NCI-H1436 (cell line): ENCODE measurements around the gene OS9.

Experiments used
- DNase-seq: peaks from one replicate; lab custom pipeline; 2025; lab: John Stamatoyannopoulos, UW

Gene OS9

DNA sequence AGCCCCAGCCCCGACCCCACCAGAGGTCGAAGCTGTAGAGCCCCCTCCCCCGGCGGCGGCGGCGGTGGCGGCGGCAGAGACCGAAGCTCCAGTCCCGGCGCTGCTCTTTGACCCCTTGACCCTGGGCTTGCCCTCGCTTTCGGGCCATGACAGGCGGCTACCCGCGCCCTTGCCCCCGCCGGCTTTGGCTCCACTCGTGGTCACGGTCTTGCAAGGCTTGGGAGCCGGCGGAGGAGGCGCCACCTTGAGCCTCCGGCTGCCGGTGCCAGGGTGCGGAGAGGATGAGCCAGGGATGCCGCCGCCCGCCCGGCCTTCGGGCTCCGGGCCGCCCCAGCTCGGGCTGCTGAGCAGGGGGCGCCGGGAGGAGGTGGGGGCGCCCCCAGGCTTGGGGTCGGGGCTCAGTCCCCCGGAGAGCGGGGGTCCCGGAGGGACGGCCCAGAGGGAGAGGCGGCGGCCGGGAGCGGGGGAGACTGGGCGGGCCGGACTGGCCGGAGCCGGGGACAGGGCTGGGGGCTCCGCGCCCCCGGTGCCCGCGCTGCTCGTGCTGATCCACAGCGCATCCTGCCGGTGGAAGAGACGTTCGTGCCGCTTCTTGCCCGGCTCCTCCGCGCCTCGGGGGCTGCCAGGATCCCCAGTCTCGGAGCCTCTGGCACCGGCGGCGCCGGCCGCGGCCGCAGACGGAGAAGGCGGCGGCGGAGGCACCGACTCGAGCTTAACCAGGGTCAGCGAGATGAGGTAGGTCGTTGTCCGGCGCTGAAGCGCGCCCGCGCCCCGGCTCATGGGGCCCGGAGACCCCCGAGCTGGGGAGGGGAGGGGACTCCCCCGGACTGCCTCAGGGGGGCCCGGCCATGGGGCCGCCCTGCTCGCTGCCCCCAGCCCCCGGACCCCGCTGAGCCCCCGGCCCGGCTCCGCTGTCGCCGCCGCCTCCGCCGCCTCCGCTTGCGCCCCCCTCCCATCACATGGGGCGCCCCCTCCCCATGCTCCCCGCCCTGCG is 43.8 kb downstream of the OS9 start:
- no peak for DNase-seq

DNA sequence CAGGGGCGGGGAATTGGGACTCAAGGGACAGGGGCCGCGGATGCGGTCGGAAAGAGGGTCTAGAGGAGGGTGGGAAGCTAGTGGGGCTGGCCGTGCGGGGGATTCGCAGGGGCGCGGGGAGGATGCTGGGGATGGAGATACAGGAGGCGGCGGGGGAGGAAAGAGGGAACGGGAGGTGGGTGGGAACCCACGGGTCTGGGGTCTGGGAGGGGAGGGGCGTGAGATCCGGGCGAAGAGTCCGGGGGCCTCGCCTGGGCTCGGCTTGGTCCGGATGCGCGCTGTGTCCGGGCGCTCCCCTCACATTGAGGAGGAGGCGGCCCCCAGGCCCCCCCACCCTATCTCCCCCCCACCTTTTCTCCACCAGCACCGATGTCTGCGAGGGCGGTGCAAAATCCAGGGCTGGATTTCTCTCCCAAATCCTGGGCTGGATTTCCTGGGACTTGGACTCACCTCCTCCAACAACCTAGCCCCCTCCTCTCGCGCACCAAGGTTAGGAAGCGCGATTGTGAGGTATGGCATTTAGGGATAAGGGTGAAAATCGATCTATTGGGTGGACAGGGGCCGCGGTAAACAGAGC is 44.8 kb downstream of the OS9 start, which contains the start of gene AGAP2:
Gene AGAP2, minus strand, starts transcription at position 82 of the 577 bp plus-strand sequence. CDS start 496 bp downstream, outside the sequence.
- peak; percentile 26 for DNase-seq

GRCh38 chr12:57739387-57739786 is 45.5 kb downstream of the OS9 start:
- DNase-seq, result no peak

GRCh38 chr12:57739914-57740538 is 46.1 kb downstream of the OS9 start:
- no peak for DNase-seq

- peak; percentile 51 for DNase-seq
Measured at GRCh38 chr12:57740656-57741412, 46.9 kb downstream of the OS9 start.

GRCh38 chr12:57741413-57741789 is 47.5 kb downstream of the OS9 start:
- DNase-seq, result no peak

GRCh38 chr12:57741844-57742738 is 48.2 kb downstream of the OS9 start:
- DNase-seq, result no peak

- DNase-seq, result no peak
Measured at GRCh38 chr12:57743769-57744168, 49.8 kb downstream of the OS9 start.

DNA sequence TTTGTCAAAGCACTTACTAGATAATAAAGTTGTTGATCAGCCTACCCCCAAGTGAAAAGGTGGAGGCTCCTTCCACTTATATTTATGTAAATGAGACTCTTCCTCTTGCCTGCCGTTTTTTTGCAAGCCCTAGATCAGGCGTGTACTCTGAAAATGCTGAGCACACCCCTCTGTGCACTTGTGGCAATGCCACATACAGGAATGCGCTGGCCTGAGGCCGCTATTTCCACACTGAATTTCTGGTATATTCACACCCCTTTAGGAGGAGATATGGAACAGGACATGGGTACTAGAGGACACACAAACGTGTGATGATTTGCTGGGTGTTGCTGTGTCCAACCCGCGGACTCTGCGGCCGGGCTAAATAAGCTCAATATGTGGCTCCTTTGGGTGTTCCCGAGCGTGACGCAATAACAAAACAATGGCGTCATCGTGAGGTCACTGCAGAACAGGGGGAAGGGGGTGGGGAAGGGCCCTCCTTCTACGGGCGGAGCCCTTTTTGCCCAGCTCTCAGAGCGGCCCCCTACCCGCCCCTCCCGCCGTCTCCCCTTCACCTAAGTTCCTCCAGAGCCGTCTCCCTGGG is 50.4 kb downstream of the OS9 start:
- peak; percentile 89 for DNase-seq

DNA sequence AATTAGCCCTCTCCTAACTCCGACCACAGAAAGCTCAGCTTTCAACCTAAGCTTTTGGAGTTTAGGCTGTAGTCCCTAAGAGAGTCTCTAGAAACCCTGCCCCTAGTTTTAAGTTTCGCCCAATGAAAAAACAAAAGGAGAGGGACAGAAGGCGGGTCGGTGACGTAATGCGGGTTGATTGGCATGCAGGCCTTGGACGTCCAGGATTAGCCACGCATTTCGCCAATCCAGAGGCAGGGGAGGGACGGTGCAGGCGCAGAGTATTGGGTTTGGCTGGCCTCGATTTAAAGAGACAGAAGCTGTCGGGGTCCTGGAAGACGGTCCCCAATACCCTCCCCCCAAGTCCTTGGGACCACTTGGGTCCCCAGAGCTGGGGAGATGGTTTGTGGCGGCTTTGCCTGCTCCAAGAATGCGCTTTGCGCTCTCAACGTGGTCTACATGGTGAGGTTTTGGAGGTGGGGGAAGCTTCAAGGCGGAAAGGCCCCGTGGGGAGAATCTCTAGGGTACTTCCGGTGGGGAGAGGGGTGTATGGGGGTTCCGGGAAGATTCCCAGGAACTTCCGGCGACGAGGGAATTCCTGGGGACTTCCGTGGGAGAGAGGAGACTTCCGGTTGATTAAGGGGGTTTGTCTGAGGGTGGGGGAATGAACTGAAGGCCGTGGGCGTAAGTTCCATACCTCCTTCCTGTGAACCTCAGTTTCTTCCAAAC is 51.0 kb downstream of the OS9 start, which contains the start of gene TSPAN31:
Gene TSPAN31, plus strand, starts transcription at position 263 of the 708 bp plus-strand sequence. Its CDS starts 116 bp downstream, at position 379.
- peak; percentile 97 for DNase-seq

GRCh38 chr12:57745485-57745881 is 51.6 kb downstream of the OS9 start:
- no peak for DNase-seq

DNA sequence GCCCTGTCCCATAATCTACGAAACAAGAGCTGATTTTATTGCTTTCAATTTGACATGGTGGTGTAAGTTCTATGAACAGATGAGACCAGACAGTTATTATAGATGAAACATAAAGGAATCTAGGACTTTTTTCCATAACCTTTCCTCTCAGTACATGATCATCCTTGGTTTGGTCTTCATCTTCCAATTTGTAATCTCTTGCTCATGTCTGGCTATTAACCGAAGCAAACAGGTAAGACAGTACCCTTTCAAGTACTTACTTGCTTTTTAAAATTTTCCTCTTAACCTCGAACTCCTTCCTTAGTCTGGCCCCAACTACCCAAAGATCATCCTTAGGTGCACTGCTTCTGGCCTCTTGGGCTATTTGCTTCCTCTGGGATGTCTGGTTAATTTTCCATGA is 52.1 kb downstream of the OS9 start:
- DNase-seq, result no peak

- no peak for DNase-seq
Measured at GRCh38 chr12:57749061-57749460, 55.1 kb downstream of the OS9 start.

GRCh38 chr12:57750561-57751431 is 56.9 kb downstream of the OS9 start:
- no peak for DNase-seq

- no peak for DNase-seq
Measured at GRCh38 chr12:57751432-57751787, 57.5 kb downstream of the OS9 start.

DNA sequence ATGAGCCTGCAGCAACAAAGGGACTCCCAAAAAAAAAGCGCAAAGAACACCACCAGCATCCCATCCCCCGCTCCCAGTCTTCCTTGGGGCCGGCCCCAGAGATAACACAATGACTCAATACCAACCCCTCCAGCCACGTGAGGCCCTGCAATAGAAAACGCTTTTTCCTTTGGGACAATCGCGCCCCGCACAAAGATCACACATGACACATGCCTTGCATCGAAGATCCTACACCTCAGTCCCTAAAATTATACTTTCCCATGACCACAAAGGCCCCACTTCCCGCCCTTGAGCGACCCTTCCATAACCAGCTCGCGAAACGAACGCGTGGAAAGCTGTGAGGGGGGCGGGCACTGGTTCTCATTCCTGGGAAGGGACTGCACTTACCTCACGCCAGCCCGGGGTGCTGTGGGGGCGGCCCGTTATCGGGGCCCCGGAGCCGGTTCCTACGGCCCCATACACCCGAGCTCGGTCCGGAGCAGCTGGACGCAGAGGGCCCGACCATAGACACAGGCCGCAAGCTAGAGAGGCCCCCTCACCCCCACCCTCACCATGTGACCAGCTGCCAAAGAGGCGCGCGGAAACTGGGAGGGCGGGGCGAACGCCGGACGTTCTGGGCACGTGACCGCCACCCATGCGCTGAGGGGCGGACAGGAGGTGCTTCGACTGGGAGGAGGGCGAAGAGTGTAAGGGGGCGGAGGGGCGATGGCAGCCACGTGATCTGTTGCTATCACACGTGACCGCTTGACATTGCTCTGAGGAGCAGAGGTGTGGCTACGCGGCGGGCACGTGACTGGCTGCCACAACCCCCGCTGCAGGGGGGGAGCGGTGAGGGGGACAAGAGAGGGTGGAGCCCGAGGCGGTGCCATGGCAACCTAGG is 58.1 kb downstream of the OS9 start, which contains the start of gene CDK4:
Gene CDK4, minus strand, starts transcription at position 523 of the 880 bp plus-strand sequence. CDS start 593 bp downstream, outside the sequence.
- peak; percentile 99 for DNase-seq

GRCh38 chr12:57752668-57753000 is 58.7 kb downstream of the OS9 start:
- no peak for DNase-seq
